HG03060 (cell line): ENCODE data around the gene PLEKHA1.
A peak's percentile ranks its signal among the peaks of the same experiment; 100 is the strongest.

Experiments
- ATAC-seq: cut with Tn5 transposase; IDR thresholded peaks from one replicate; pipeline ENCODE4 v1.9.1; 2021; ENCODE audit warnings: low read depth, moderate number of reproducible peaks; ENCODE audit not compliant: unreplicated experiment

PLEKHA1 gene

DNA sequence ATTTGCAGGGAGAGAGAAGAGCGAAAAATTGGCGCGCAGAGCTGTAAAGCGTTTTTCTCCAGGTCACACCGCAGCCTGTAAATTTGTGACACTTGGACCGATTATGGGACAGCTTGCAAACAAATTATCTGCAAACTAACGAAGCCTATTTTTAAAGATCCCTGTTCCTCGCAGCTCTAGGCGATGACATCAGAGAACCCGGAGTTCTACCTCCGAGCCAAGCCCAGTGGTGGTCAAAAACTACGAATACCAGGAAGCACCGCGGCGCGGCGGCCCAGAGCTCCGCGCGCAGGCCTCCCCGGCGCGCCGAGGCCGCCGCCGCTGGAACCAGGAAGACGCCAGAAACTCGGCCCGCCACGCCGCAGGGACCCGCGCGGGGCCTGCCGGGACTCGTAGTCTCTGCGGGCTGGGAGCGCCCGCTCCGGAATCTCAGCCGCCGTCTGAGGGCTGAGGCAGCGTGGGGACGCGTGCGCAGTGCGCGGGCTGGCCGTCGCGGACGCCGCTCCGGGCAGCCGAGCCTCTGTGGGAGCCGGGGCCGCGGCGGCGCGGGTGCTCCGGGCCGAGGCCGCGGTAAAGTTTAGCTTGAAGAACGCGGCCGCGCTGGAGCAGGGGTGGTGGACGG, at the start of gene PLEKHA1:
PLEKHA1 (plus strand) TSS at position 472 of the 622 bp plus-strand sequence. CDS start 18,493 bp downstream, outside the sequence.
- ATAC-seq: peak; percentile 57

DNA sequence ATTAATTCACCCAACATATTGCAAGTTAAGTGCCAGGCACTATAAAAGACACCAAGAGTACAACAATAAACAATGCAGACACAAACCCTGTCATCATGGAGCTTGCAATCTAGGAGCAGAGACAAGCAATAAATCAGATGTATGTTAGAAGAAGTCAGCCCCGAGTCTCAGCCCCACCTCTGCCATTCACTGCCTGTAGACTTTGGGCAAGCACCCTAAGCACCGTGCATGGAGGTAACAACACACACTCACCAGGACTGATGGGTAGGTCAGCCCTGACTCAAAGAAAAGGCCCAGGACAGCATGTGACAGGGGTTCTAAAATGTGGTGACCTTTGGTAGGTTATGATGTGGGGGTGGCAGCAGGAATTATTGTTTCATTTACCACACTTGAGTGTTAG, 49.3 kb upstream of the PLEKHA1 start:
- ATAC-seq: no peak

DNA sequence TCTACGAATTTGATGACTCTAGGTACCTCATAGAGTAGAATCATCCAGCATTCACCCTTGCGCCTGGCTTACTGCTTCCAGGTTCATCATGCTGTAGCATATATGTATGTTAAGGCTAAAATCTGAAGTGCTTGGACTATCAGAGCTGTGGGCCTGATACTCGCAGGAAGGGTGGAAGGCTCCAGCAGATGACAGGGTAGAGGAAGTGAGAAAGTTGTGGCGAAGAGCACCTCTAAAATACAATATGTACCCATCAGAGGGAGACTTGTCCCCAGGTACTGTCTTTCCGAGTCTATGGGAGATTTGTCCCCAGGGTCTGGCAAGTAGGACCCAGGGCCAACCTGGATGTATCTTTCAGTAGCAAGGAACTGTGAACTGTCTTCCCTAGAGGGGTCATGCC, 48.1 kb upstream of the PLEKHA1 start:
- peak; percentile 61 for ATAC-seq

DNA sequence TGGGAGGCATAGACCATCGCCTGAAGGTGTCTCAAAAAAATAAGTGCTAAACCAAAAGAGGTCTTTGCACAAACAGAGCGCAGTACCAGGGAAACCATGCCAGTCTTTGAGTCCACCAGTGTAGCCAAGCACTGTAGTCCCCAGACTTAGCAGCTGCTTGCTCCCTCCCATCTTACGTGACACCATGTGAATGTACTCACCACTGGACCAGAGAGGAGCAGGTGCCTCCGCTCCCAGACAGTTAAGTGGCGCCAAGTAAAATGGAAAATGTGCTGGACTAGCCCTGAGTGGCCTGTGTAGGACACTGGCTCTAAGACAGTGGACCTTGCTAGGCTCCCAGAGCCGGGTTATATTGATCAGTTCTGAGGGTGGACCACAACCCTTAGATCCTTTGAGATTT, 47.7 kb upstream of the PLEKHA1 start:
- no peak for ATAC-seq

DNA sequence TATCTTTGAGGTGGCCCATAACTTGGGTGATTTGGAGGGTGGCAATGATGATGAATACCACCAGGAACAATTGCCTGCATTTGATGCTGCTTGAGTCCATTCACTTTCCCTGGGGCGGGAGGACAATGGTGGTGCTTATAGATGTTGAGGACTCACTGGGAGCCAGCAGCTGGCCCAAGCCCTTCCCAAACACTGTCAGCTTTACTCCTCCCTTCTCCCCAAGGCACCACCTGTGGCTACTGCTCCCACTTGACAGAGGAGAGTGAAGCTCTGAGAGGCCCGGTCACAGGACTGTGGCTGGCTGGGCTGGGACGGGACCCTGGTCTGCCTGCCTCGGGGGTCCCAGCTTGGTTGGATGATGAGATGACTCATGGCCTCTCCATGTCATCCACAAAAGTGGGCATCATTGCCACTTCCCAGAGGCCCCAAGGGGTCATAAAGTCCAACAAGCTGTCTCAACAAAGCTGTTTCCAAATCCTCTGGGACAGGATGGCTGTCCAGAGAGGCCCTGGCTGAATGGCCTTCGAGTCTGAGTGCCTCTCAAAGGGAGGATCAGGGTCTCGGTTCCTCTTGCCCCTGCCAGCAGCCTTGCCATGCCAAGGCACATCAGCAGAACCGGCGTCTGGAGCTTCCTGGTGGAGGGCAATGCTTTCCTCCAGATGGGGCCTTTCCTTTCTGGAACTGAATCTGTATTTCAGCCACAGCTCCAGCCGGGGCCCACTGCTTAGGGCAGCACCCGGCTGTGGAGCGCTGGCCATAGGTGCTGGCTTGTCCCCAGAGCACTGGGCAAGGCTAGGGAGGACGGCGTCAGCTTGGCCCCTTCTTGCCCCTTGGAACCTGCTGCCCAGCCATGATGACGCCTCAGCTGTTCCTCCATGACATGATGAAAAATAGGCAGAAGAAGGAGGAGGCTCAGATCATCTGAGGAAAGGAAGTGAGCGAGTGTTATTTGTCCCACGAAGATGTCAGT, 47.0 kb upstream of the PLEKHA1 start:
- ATAC-seq: no peak

DNA sequence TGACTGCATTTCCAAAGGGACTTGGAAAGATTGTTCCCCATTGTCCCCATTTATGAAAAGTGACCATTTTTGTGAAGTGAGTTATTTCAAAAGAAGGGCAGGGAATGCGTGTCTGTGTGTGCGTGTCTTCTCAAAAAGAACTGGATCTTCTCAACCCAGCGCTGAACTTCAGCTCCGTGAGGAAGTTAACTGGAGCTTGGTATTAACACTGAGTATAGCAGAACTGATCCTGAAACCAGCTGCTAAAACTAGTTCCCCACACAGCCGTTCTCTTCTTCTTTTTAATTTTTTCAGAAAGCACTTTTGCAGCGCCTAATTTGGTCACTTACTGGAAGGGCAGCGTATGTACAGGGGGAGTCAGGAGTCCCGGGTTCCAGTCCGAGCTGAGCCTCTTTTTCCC, 45.8 kb upstream of the PLEKHA1 start:
- ATAC-seq: no peak

DNA sequence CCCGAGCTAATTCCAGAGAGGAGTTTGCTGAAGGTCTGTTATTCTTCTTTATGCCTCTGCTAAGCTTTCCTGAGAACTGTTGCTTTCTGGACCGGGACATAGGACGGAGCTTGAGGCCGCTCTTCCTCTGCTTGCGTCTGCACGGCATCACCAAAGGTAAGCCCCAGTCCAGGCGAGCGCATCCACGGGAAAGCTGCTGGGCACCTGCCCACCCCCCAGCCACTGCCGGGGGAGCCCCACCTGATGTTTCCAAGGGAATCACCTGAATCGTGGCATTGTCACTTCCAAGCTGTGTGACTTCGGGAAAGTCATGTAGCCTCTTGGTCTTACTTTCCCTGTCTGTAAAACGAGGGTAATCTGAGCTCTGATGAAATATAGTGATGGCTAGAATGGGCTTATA, 45.1 kb upstream of the PLEKHA1 start:
- no peak for ATAC-seq

DNA sequence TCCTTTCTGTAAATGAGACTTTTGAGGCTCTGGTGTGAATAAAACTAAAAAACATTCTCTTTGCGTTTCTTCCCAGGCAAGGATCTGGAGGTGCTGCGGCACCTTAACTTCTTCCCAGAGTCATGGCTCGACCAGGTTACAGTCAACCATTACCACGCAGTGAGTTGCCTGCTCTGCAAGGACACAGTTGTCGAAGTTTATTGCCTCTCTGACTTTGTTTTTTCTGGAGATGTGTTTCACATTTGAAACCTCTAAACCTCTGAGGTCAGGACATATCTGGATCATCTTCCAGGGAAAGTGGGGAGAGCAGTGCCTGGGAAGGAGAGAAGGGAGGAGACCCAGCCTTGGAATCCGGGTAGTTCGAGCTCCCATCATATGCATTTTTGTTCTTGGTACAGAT, 43.4 kb upstream of the PLEKHA1 start:
- ATAC-seq: no peak

DNA sequence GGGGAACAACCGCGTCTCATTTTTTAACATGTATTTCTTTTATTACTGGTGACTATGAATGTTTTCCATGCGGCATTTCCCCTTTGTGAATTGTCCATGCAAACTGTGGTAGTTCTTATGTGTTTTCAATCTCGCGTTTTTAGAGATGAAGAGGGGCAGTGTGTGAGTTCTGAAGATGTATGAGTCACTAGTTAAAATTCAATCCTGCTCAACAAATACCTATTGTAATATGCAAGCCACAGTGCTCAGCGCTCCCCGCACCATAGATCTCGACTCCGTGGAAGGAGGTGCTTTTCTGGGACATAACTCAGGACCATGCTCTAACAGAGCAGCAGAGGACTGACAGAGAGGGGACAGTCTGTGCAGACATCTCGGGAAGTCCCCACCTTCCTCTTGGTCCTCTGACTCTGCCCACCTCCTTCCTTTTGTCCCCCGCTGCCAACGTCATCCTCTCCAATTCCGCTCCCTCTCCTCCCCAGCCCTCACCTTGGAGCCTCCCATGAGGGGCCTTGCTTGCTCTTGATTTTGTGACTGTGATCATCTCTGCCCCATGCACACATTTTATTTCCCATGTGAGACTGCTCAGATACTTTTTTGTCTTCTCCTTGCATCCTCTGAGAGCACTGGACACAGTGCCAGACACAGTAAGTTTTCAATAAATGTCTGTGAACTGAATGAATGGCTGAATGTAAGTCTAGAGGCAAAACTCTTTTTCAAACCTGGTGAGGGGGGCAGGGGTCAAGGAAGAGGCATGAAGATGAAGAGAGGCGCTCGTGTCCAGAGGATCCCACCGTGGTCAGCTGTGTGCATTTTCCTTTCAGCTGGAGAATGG, 42.7 kb upstream of the PLEKHA1 start:
- ATAC-seq: no peak

DNA sequence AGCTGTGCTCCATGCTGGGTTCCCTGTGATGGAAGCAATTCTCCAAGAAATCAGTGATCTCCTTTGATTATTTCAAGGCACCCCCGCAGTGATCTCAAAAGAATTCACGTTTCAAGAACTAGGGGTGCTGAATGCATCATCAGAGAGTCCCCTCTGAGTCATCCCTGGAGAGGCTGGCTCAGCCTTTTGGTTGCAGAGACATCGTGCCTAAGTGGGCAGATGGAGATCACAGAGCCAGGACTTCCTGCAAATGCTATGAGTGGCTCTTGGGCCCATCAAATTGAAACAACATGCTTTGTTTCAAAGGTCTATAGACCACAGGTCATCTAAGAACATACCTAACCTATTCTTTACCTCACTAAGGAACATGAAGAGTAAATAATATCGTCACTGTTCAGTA, 41.5 kb upstream of the PLEKHA1 start:
- no peak for ATAC-seq

DNA sequence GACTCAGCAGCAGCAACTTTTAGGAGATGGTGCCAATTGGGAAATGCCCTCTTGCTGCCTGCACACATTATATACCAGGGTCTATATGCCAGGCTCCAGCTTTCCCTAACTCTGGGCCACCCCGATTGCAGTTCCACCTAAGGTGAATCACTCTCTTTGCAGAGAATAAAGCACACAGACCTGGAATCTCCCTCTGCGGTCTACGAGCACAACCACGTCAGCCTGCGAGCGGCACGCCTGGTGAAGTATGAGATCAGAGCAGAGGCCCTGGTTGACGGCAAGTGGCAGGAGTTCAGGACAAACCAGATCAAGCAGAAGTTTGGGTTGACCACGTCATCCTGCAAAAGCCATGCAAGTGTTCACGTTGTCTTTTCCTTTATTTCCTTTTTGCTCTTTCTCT, 38.2 kb upstream of the PLEKHA1 start:
- no peak for ATAC-seq

DNA sequence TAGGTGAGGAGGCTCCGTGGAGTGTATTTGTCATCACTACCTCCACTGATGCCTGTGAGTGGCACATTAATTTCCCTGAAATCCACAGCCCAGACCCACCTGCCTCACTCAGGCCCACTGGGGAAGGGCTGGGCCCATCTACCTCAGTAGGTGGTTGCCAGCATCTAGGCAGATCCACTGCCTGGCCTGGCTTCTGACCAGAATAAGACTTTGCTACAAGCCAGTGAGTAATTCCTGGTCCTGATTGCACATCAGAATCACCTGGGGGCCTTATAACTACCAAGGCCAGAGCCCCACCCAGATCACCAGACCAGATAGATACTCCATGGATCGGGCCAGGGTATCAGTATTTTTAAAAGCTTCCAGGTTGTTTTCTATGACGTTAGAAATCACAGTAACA, 37.5 kb upstream of the PLEKHA1 start:
- no peak for ATAC-seq

DNA sequence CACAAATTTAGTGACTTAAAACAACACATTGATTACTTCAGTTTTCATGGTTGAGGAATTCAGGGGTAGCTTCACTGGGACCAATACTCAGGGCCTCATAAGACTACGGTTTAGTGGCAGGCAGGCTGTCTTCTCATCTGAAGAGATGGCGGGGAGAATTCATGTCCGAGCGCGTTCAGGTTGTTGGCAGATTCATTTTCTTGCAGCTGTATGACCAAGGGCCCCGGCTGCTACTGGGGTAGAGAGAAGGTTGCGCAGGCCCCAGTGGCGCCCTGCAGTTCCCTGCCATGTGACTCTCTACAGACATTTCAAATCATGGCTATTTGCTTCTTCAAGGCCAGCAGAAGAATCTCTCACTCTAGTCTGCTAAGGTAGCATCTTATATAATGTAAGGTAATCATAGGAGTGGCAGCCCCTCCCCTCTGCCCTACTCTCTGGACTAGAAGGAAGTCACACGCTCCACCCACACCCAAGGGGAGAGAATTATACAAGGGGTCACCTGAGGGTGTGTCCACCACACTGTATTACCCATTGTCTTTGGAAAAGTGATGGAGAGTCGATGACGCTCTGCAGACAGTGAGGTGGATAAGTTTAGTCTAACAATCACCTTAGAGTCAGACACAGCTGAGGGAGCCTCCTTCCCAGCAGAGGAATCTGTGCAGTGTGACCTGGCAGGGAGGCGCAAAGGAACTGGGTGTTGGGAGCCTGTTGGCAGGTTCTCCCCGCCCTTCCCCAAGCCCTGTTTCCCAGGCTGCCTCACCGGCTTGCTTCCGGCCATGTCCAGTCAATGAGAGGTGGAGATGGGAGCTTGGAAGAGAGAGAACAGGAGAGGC, 35.7 kb upstream of the PLEKHA1 start:
- no peak for ATAC-seq

DNA sequence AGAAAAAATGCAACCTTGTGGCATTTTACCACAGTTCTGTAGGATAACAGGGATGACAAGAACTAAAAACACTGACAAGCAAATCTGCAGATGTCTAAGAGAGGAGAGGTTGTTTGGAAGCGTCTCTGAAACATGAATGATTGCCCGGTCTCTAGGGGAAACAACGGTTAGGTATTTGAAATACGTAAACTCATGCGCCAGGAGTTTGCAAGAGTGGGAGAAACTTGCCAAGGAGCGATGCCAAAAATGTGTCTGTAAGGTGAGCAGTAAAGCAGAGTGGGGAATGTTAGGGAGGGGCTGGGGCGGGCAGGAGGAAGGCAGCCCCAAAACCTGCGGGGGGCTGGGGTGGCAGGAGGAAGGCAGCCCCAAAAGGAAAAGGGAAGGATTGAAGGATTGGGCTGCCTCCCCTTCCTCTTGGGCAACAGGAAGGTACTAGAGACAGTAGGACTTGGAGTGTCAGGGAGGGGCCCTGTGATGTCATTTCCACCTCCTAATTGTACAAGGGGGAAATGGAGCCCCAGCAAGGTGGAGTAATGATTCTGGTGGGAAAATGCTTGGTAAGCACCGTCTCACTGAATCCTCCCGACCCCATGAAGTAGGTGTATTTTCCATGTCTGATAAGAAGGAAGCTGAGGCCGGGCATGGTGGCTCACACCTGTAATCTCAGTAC, 33.2 kb upstream of the PLEKHA1 start:
- no peak for ATAC-seq

DNA sequence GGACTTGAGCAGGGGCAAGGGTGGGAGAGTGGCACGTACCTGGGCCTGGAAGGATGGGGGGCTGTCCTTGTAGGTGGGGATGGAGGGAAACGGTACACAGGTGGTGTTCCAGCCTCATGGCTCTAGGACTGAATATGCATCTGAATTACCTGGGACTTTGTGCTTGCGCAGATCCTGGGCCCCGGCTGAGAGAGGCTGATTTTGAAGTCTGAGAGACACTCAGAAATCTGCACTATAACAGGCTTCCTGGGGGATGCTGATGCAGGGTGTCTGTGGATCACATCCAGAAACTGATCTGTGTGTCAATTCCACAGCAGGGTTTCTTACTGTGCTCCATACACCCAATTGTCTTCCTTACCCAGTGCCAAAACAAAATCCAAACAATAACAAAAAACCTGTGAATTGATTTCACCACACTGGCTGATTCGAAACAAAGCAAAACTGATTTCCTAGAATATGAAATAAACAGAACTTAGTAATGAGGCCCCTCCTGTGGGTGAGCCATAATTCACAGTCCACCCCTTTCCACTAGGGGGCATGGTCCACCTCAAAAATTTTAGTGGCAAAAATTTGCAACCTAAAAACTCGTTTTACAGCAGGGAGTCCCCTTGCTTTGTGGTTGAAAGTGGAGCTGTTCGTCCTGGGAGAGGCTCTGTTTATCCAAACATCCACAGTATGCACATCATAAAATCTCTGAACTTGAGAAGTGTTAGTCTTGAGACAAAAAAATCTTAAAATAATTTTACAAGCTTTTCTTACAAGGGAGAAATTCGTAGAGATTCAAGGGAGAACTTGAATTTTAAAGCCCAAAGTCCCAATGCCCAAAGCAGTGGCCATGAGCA, 32.0 kb upstream of the PLEKHA1 start:
- ATAC-seq: no peak

DNA sequence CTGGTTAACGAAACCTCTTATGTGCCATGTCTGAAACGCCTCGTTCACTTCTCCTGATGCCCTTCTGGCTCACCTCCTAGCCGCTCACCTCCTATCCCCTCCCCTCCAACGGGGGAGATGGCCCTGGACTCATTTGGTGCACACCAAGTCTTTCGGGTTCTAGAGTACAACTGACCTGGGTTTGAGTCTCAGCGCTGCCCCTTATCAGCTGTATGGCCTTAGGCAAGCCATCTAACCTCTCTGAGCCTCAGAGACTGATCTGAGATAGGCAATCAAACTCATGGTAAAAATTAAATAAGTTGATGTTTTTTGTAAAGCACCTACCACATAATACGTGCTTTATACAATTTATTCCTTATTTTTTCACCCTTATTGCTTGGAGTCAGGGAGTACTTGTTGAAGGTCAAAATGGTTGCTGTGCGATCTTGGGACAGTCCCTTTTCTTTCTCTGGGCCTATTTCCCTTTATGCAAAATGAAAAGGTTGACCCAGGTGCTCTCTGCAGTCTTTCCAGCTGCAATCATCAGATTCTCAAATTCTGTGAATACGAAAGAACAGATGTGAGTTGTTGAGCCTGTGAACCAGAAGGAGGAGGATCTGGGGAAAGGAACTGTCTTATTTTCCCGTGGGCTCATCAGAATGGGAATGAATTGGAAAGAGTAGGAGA, 31.2 kb upstream of the PLEKHA1 start:
- no peak for ATAC-seq

DNA sequence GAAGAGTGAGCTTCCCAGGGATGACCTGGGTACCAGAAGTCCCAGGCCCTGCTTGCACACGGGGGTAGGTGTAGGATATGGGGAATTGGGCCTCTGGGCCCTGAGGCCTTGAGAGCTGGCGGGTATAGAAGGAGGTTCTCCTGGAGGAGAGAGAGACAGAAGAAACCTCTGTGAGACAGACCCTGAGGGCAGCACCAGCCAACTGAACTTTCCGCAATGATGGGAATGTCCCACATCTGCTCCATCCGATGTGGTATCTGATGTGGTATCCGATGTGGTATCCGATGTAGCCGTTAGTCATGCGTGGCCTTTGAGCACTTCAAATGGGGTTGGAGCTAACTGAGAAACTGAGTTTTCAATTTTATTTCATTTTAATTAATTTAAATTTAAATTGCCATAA, 30.6 kb upstream of the PLEKHA1 start:
- ATAC-seq: no peak

DNA sequence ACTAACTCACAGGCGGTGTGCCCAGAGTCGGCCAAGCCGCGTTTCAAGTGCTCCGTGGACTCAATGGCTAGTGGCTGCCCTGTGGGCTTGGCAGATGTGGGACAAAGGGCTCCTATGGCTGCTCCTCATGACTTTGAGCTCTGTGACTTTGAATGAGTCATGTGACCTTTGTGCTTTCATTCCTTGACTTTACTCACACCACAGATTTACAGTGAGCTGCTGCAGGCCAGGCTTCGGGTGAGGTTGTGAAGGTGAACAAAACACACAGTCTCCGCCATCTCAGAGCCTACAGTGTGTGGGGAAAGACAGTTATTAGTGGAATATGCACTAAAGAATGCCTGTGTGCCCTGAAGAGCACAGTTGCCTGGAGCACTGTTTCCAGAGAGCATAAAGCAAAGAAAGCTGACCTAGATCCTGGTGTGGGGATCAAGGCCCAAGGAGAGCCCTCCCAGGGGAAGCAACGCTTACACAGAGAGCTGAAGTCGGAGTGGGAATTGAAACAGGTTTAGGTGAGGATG, 29.7 kb upstream of the PLEKHA1 start:
- no peak for ATAC-seq
